GM12865 (cell line): Measurements from ENCODE around the gene XDH.

Source experiments
- DNase-seq: peaks from one replicate; pipeline ENCODE4 v3.0.0; 2010; ENCODE audit warnings: low read depth
- H3K4me3 ChIP-seq: 2 replicates; pipeline ENCODE4 v1.5.1; 2011; ENCODE audit warnings: mild to moderate bottlenecking, low read depth, low read length, control low read depth
- TF ChIP-seq, protein P1 (sequence below): IDR thresholded peaks from 2 replicates; pipeline ENCODE4 v1.5.1; 2011; ENCODE audit warnings: low read length, control low read depth, low read depth, inconsistent platforms; ENCODE audit not compliant: insufficient read depth; ENCODE audit errors: missing control alignments

The XDH gene

DNA sequence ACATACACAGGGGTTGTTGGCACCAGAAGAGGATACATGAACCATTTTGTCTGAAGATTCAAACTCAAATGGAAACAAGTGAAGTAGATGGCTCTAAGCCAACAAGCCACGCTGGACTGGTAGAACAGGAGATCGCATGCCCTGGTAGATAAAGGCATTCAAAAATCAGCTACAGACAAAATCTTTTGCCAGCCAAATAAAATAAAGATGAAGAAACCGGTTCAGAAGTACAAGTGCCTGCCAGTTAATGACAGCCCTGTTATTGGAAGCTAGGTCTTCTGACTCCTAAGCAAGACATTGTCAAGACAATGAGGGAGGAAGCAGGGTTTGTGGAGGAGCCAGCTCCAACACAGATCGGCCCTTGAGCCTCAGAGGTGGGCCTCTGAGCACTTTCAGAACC is 128.3 kb downstream of the XDH start:
- no peak overlapping the region for H3K4me3 ChIP-seq

More for the DNA sequence above, 128.3 kb downstream of the XDH start:
- DNase-seq = no peak
- TF ChIP-seq, protein P1, sequence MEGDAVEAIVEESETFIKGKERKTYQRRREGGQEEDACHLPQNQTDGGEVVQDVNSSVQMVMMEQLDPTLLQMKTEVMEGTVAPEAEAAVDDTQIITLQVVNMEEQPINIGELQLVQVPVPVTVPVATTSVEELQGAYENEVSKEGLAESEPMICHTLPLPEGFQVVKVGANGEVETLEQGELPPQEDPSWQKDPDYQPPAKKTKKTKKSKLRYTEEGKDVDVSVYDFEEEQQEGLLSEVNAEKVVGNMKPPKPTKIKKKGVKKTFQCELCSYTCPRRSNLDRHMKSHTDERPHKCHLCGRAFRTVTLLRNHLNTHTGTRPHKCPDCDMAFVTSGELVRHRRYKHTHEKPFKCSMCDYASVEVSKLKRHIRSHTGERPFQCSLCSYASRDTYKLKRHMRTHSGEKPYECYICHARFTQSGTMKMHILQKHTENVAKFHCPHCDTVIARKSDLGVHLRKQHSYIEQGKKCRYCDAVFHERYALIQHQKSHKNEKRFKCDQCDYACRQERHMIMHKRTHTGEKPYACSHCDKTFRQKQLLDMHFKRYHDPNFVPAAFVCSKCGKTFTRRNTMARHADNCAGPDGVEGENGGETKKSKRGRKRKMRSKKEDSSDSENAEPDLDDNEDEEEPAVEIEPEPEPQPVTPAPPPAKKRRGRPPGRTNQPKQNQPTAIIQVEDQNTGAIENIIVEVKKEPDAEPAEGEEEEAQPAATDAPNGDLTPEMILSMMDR = no peak
